NCI-H2196 (cell line): Measurements from ENCODE around the gene ADAMTS12.

Experiments used
- DNase-seq: peaks from one replicate; lab custom pipeline; 2025; ENCODE audit not compliant: unreplicated experiment; lab: John Stamatoyannopoulos, UW

Gene ADAMTS12

DNA sequence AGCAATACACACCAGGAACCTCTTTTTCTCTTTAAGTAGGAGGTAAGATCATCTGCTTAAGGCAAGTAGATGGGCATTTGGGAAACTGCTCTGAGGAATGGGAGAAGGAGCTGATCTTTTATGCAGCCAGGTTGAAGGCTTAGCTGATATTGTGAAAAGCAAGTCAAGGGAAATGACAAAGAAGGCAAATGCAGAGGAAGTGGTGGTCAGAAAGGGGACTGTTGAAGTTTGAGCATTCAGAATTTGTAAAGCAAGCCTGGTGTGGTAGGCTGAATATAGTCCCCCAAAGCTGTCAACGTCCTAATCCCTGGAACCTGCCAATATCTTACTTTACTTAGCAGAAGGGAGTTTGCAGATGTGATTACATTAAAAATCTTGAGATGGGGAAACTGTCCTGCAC, 128.9 kb downstream of the ADAMTS12 start:
- DNase-seq: no peak

DNA sequence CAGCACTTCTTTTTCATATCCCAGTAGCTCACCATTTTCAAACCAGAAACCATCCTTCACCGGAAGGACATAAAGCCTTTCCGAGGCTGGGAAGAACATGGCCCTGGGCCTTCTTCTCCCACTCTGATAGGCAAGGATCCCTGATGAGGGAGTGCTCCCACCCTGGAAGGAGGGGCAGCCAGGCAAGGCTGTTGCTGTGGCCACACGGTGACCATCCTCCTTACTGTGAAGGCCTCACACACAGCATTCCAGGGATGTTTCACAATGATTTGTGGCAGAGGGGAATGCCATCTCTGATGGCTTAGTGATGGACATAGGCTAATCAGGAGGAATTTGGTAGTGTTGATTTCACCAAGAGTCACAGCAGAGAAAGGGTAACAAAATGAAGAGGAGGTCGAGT, 130.7 kb downstream of the ADAMTS12 start:
- no peak for DNase-seq

DNA sequence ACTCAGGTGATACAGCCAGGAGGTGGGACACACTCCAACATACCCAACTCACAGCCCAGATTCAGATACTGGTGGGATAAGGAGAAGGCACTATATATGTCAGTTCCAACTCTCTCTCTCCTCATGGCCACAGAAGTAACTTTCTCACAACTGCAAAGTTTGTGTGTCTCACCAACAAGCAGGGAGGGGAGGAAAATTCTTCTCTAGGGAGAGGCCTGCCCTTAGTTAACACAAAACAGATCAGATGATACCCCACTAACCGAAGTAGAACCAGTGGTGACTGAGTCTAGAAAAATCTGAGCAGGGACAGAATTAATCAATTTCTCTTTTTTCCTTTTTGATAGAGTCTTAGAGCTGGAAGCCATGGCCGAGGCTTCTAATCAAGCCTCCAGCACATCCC, 133.1 kb downstream of the ADAMTS12 start:
- no peak for DNase-seq

DNA sequence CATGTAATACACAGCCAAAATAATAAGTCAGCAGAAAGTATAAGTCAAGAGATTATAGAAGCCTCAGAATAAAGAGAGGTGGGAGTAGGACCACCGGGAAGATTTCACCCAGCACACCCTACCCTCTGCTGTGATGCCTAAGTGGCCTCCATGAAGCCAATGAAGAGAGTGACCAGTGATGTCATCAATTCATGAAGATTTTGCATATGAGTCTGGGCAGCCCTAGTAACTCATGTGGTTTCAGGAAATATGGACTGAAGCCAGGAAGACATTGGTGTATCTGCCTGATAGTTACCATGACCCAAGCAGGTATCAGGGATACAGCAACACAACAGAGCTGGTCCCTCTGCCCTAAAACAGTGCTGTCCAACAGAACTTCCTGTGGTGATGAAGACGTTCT, 135.3 kb downstream of the ADAMTS12 start:
- DNase-seq: no peak

DNA sequence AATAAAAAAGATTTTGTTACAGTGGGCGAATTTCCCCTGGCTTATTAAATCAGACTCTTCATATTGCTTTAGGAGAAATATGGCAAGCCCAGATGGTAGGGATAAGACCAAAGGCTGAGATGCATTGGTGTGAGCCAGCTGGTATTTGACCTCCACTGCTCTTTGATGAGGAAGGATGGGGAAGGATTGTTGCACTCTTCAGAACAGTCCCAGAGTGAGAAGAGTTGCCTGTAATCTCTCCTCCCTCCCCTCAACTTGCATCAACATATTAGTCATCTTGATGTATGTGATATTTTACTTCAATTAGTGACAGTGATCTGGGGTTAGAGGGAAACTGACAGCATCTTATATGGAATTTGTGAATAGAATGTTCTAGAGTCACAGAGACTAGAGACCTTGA, 136.6 kb downstream of the ADAMTS12 start:
- no peak for DNase-seq

DNA sequence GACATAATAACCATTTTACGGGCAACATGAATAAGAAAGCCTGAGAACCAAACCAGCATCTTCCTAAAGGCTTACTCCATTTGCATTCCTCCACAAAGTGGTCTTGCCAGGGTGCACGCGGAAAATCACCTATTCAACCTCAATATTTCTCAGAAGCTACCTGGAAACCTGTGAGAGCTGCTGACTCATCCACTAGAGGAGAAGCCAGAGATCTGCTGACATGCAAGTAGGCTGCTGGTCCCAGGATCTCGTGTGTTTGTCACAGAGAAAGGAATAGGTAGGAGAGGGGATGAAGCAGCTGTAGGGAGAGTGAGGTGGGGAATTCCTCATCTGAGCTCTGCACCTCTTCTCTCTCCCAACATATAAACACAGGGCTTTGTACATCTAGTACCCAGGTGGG, 138.1 kb downstream of the ADAMTS12 start:
- DNase-seq: no peak

DNA sequence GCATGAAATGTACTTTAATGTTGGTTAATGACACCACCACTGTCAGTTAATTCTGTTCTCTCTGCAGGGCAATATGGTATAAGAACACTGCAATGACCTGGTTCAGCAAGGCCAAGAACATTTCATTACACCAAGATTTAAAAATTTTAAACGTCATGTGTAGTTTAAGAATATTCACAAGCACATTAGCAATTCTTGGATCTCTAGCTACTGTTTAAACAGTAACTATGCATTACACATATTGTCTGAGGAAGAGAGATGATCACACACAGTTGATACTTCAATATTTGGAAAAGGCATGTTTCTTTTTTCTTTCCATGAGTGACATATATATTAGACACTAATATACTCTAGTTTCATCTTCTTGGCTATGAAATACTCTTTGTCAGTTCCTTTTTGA, 143.0 kb downstream of the ADAMTS12 start:
- DNase-seq: no peak

DNA sequence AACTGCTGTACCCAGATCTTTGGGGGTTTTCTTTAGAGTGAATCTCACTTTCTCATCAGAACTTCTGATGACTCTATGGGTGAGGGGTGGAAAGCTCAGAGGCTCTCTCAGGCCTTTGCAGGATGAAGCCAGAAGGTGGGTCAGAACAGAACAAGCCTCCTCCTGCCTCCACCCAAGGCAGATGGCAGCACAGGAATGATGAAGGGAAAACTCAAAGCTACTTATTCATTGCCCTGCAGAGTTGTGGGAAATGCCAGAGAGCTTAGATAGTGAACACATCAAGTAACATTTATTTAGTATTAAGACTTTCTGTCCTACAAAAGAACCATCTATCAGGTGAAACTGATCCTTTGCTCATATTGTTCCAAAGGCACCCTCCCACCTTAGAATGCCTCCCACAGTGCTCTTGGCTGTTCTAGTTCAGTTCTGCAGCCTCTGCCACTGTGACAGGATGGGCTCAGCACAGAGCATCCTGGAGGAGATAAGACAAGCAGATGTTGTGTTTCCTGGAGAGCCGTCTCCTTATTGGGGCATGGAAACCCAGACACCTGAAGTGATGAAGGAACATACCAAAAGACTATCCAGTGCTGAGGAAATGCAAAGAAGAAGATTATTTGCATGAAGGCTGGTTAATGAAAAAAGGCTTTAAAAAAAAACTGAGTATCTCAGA, 146.6 kb downstream of the ADAMTS12 start:
- no peak for DNase-seq

DNA sequence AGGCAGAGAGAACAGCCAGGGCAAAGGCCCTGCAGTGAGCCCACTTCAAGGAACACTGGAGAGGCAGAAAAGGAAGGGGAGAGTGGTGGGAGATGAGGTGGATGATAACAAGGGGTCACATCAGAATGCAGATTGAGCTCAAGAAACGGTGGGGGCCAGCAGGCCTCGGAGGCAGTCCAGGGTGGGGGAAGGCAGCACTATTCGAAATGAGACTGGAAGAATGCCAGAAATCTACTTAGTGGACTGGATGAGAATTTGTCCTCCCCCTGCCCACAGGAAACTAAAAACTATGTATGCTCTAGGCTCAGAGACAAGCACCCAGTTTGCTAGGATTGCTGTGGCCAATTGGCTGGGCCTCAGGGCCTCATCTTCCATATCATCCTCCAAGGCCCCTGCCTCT, 148.7 kb downstream of the ADAMTS12 start:
- no peak for DNase-seq

DNA sequence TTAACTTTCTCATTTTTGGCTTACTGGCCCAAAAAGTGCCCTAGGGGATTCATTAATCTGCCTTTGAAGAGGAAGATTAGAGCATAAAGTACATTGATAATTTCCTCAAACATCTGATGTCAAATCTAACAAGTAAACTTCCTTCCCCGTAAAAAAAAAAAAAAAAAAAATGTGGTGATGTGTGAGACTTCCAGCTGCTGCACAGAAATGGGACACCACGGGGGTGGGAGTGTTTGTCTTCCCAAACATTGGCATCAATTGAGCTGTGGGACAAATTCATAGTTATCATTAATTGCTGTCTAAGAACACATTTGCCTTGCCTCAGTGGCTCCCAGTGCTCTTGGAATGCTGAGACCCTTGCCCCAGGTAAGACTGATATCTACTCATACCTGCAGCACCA, 149.6 kb downstream of the ADAMTS12 start:
- DNase-seq: no peak

DNA sequence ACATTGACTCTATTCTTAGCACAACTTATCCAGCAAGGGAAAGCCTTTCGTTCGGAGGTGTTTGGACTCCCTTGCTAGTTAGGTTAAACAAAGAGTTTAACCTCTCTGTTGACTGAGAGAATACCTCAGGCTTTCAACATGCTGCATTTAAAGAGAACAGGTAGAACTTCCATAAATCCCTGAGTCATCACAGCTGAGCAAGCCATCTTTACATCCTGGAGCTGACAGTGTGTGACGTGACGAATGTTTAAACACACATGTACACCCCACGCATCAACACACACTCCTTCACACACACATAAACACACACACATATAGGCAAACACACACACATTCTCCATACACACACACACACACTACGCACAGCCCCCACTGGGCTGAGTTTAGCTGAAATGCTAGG, 152.8 kb downstream of the ADAMTS12 start:
- DNase-seq: no peak

DNA sequence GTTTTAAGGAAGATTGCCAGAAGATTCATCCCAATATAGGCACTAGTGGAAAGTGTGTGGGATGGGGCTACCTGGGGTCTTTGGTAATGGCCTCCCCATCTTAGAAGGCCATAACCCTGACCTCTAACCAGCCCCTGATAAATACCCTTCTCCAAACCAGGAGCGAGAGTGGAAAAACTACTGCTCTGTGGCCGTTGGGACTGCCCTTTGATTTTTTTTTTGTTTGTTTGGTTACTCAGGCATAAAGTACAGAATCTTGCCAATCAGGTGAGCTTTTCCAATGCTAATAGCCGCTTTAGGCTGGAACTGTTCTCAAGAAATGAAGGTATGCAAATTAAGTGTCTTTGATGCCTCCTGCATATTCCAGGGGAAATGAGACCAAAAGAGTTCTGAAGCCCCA, 153.7 kb downstream of the ADAMTS12 start:
- no peak for DNase-seq

DNA sequence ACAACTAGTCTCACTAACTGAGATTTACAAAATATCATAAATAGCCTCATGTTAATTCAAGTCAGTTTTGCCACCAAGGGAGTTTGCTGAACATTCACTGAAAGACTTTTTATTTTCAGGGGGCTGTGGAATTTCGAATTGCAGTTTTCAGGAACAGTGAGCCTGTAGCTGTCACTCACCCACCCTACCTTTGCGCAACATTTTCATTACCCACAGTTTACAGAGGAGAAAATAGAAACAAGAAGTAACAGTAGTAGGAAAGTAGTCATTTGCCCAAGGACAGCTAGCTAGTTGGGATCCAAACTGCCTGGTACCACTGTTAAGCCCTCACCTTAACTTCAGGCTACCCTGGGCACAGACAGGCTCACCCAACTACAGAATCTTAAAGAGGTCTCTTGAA, 154.1 kb downstream of the ADAMTS12 start:
- no peak for DNase-seq

DNA sequence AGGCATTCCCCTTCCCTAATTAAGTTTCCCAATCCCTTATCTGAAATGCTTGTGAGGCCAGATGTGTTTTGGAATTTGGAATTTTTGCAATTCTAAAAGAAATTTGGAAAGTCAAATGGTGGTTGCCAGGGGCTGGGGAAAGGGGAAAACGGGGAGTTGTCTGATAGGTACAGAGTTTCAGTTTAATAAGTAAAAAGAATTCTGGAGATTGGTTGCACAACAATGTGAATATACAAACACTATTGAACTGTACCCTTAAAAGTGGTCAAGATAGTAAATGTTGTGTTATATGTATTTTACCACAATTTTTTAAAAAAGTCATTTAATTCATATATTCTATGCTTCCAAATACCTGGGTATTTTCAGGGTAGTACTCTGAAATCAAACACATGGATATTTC, 154.5 kb downstream of the ADAMTS12 start:
- no peak for DNase-seq

DNA sequence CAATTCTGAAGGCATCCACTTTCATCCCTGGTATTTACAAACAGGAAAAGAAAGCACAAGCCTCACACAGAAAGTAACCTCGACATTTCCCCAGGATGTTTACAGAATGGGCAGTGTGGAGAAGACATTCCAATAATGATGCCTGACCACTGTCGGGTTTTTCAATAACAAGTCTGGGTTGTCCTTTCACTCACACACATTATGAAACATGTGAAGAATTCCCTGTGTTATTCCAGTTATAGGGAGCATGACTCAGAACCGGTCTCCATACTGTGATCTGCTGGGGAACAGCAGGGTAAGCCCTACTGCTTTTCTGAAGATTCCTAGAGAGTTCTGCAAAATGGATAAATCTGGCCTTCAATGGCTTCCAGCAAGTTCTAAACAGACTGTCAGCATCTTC, 155.3 kb downstream of the ADAMTS12 start:
- DNase-seq: no peak

DNA sequence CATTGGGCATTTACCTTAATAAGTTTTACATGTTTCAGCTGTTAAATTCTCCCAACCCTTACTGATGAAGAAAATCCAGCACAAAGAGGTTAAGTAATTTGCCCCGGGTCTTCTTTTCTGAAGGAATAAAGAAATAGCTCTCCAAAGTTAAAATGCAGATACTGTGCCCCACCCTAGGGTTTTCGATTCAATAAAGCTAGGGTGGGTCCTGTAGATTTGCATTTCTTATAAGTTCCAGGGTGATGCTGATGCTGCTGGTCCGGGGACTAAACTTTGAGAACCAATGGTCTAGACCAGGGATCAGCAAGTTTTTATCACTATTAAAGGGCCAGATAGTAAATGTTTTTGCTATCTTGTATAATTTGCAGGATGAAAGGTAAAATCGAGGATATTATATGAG, 156.7 kb downstream of the ADAMTS12 start:
- no peak for DNase-seq

DNA sequence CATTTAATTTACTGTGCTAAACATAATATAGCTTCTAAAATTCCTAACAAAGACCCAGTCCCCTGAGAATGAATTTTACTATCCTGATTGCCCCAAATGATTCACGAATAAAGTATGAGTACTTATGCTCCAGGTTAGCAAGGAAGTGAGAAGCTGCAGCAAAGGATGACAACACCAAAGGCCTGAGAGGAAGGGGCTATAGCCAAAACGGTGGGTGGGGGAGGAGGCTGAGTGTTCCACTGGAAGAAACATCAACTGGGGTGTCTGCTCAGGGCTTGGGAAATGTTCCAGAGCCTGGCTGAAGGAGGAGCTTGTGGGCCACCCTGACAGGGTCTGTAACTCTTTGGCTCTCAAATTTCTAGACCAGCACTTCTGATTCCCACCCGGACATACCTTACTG, 157.3 kb downstream of the ADAMTS12 start:
- DNase-seq: no peak

DNA sequence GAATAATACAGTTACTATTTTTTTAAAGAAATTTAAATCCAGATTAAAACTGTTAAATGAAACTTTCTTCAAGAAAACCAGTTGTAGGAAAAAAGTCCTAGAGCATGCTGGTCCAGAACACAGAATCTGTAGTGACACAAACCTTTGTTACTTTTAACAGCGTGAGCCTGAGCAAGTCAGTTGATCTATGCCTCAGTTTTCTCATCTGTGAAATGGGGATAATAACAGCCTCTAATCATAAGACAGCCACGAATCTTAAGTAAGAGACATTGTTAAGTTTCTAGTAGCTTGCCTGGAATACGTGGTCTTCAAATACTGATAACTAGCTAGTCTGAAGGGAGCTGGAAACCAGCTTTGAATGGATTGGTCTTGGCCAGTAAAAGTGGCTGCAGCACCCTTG, 158.6 kb downstream of the ADAMTS12 start:
- DNase-seq: no peak

DNA sequence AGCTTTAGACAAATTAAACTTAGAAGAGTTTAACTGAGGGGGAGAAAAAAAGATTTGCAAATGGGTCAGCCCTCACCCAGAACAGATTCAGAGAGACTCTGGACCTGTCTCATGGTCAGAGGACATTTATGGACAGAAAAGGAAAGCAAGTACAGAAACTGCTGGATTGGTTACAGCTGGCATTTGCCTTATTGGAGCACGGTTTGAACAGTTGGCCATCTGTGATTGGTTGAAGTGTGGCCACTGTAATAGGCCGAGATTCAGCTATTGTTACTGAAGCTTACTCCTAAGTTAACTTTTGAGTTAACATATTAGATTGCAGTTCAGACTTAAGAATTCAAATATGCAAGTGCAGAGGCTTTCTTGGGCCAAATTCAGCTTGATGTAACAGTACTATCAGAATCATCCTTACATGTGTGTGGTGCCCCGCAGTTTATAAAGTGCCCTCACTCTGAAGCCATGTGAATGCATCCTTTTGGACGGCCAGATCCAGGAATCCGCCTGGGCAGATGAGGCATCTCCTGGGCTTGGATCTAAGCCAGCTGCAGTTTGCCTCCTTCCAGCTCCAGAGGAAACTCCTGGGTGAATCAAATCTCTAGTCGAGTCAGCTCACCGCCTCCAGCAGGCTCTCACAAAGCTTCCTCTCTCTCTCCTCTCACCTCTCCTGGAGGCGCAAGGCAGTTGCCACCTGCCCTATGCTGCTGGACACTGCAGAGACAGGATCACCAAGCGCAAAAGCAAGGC, 165.2 kb downstream of the ADAMTS12 start:
- DNase-seq: no peak

DNA sequence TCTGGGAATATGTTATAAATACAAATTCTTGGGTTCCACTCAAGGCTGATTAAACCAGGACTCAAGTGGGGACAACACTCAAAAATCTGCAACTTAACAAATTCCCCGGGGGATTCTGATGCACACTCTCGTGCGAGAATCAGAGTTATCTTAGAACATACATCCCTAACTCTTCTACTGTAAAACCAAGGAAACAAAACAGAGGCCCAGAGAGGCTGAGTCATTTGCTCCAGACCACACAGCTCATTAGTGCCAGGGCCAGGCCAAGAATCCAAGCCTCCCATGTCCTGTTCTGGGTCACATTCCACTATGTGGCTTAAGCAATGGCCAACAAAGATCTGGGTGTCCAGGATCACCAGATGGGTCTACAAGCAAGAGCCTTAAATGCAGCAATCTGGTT, 166.0 kb downstream of the ADAMTS12 start:
- no peak for DNase-seq

DNA sequence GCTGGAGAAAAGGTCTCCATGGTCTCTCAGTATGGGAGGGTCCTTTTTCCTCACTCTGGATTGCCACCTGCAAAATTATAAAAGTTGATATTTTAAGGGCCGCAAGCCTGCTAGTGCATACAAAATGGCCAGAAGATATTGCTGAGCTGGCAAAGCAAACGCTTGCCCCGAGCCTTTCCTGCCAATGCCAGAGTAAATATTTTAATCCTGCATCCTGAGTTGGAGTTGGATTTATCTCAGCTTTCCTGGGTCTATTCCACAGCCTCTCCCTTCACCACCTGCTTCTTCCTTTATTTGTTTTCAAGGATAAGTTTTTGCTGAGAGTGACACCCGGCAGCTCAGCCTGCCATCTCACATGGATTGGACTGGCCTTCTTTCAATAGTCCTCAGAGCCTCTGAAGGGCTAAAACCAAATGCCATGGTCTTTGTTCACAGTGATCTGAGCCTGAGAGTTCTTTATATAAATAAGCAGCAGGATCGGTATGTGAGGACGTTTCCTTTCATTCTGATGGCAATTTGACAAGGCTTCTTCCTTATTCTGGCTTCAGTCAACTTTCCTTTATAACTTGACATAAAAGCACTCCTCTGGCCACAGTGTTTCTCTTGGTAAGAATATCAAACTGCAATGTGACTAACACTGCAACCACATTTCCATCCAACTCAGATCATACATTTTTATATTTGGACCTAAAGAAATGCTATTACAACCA, 170.1 kb downstream of the ADAMTS12 start:
- no peak for DNase-seq

DNA sequence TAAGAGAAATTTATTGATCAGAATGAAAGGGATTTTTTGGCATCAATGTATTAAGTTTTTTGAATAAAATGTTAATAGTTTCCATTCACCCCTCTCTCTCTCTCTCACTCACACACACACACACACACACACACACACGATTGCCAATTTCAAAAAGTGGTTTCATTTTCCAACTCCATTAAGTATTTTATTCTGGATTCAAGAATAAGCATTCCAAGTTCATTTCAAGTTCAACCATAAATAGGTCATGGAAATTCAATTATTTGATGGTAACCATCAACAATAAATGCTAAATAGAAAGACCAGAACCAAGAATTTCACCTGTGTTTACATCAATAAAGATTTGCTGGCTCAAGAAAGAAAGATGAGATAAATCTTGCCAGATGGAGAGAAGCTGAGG, 171.6 kb downstream of the ADAMTS12 start:
- DNase-seq: no peak
